NT2/D1 (cell line): ENCODE measurements around the gene PRRC2A.
A peak's percentile ranks its signal among the peaks of the same experiment; 100 is the strongest.

ENCODE experiments used
- DNase-seq: peaks from one replicate; pipeline ENCODE4 v3.0.0-alpha.2; 2011; ENCODE audit warnings: low read depth, low spot score
- H3K27me3 ChIP-seq: 2 replicates; pipeline ENCODE4 v1.6.0; 2011; ENCODE audit warnings: mild to moderate bottlenecking; ENCODE audit not compliant: insufficient read length, insufficient read depth
- H3K36me3 ChIP-seq: 2 replicates; pipeline ENCODE4 v1.6.1; 2011; ENCODE audit warnings: mild to moderate bottlenecking, low read length, mixed read lengths; ENCODE audit not compliant: insufficient read depth, insufficient read length
- H3K4me1 ChIP-seq: 2 replicates; pipeline ENCODE4 v1.5.1; 2011; ENCODE audit not compliant: insufficient read depth, insufficient read length
- H3K4me3 ChIP-seq: 2 replicates; pipeline ENCODE4 v1.5.1; 2011; ENCODE audit warnings: low read depth; ENCODE audit not compliant: insufficient read length
- H3K9ac ChIP-seq: 2 replicates; pipeline ENCODE4 v1.6.0; 2011; ENCODE audit warnings: low read depth; ENCODE audit not compliant: insufficient read length
- H3K9me3 ChIP-seq: 2 replicates; pipeline ENCODE4 v1.5.1; 2011; ENCODE audit warnings: mild to moderate bottlenecking, low read length; ENCODE audit not compliant: insufficient read depth
- SUZ12 ChIP-seq: IDR thresholded peaks from 2 replicates; pipeline ENCODE4 v1.6.1; 2011; ENCODE audit not compliant: insufficient read length, insufficient read depth; ENCODE audit errors: extremely low read depth
- YY1 ChIP-seq: IDR thresholded peaks from 2 replicates; pipeline ENCODE4 v1.6.1; 2011; ENCODE audit not compliant: insufficient read length, insufficient read depth
- ZNF274 ChIP-seq: IDR thresholded peaks from 2 replicates; pipeline ENCODE4 v1.6.1; 2011; ENCODE audit warnings: mild to moderate bottlenecking, low read depth, low read length

PRRC2A gene

GRCh38 chr6:31639449-31639861, 18.9 kb downstream of the PRRC2A start:
- Histone ChIP-seq H3K4me3 (no peak overlapping the region), H3K27me3 (no peaks in the 10 kb centered on the region), H3K9me3 (no peaks in the 10 kb centered on the region; the same call in 1 of the 2 replicates), H3K4me1 (no peaks in the 10 kb centered on the region), H3K9ac (no peak overlapping the region), H3K36me3 (peaks cover 88% of the 10 kb centered on the region)
- TF ChIP-seq YY1 (no peak), SUZ12 (no peak), ZNF274 (no peak)
- DNase-seq: no peak

GRCh38 chr6:31640612-31641011, 20.1 kb downstream of the PRRC2A start:
- Histone ChIP-seq H3K9ac (no peak overlapping the region), H3K36me3 (peaks cover 88% of the 10 kb centered on the region), H3K9me3 (no peaks in the 10 kb centered on the region; the same call in 1 of the 2 replicates), H3K27me3 (no peaks in the 10 kb centered on the region), H3K4me3 (no peak overlapping the region), H3K4me1 (no peaks in the 10 kb centered on the region)
- DNase-seq: no peak
- TF ChIP-seq ZNF274 (no peak), YY1 (no peak), SUZ12 (no peak)

GRCh38 chr6:31641370-31641769, 20.9 kb downstream of the PRRC2A start:
- no peaks in the 10 kb centered on the region for H3K4me1 ChIP-seq
- no peak for TF ChIP-seq ZNF274
- TF ChIP-seq SUZ12: no peak
- no peak for TF ChIP-seq YY1
- H3K4me3 ChIP-seq: no peak overlapping the region
- no peaks in the 10 kb centered on the region; the same call in 1 of the 2 replicates for H3K9me3 ChIP-seq
- H3K36me3 ChIP-seq: peaks cover 88% of the 10 kb centered on the region
- DNase-seq: no peak
- H3K9ac ChIP-seq: no peak overlapping the region
- H3K27me3 ChIP-seq: no peaks in the 10 kb centered on the region

GRCh38 chr6:31642798-31643570, 22.5 kb downstream of the PRRC2A start:
- TF ChIP-seq SUZ12 (no peak), ZNF274 (no peak), YY1 (no peak)
- H3K4me3 ChIP-seq: no peak overlapping the region
- peaks cover 87% of the 10 kb centered on the region for H3K36me3 ChIP-seq
- H3K27me3 ChIP-seq: no peaks in the 10 kb centered on the region
- H3K4me1 ChIP-seq: no peaks in the 10 kb centered on the region
- no peak for DNase-seq
- H3K9me3 ChIP-seq: no peaks in the 10 kb centered on the region; the same call in 1 of the 2 replicates
- H3K9ac ChIP-seq: no peak overlapping the region

- Histone ChIP-seq H3K4me1 (no peaks in the 10 kb centered on the region), H3K4me3 (no peak overlapping the region), H3K9me3 (no peaks in the 10 kb centered on the region; the same call in 1 of the 2 replicates), H3K36me3 (peaks cover 92% of the 10 kb centered on the region), H3K9ac (no peak overlapping the region), H3K27me3 (no peaks in the 10 kb centered on the region)
- TF ChIP-seq ZNF274 (no peak), YY1 (no peak), SUZ12 (no peak)
- no peak for DNase-seq
Measured at GRCh38 chr6:31643818-31644454, 23.4 kb downstream of the PRRC2A start.

- no peak for DNase-seq
- Histone ChIP-seq H3K36me3 (peaks cover 87% of the 10 kb centered on the region), H3K9me3 (no peaks in the 10 kb centered on the region), H3K4me1 (no peaks in the 10 kb centered on the region), H3K27me3 (no peaks in the 10 kb centered on the region), H3K4me3 (no peak overlapping the region), H3K9ac (no peak overlapping the region)
- no peak for TF ChIP-seq ZNF274
- TF ChIP-seq YY1: no peak
- TF ChIP-seq SUZ12: no peak
Measured at GRCh38 chr6:31645325-31645724, 24.8 kb downstream of the PRRC2A start.

GRCh38 chr6:31651602-31652191, 31.2 kb downstream of the PRRC2A start:
- H3K27me3 ChIP-seq: no peaks in the 10 kb centered on the region
- TF ChIP-seq YY1: no peak
- no peak for TF ChIP-seq ZNF274
- no peak for TF ChIP-seq SUZ12
- DNase-seq: peak; percentile 55
- no peaks in the 10 kb centered on the region for H3K9me3 ChIP-seq
- peak overlapping the region; percentile 85 for H3K9ac ChIP-seq
- peaks cover 41% of the 10 kb centered on the region for H3K36me3 ChIP-seq
- peak overlapping the region; percentile 89 for H3K4me3 ChIP-seq
- no peaks in the 10 kb centered on the region for H3K4me1 ChIP-seq
